HG03439 (cell line): ENCODE results near the gene MYBPHL.

Experiments used
- ATAC-seq: cut with Tn5 transposase; IDR thresholded peaks from one replicate; pipeline ENCODE4 v1.9.1; 2021; ENCODE audit warnings: mild to moderate bottlenecking, moderate library complexity; ENCODE audit not compliant: unreplicated experiment

The MYBPHL gene, protein sequence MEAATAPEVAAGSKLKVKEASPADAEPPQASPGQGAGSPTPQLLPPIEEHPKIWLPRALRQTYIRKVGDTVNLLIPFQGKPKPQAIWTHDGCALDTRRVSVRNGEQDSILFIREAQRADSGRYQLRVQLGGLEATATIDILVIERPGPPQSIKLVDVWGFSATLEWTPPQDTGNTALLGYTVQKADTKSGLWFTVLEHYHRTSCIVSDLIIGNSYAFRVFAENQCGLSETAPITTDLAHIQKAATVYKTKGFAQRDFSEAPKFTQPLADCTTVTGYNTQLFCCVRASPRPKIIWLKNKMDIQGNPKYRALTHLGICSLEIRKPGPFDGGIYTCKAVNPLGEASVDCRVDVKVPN

DNA sequence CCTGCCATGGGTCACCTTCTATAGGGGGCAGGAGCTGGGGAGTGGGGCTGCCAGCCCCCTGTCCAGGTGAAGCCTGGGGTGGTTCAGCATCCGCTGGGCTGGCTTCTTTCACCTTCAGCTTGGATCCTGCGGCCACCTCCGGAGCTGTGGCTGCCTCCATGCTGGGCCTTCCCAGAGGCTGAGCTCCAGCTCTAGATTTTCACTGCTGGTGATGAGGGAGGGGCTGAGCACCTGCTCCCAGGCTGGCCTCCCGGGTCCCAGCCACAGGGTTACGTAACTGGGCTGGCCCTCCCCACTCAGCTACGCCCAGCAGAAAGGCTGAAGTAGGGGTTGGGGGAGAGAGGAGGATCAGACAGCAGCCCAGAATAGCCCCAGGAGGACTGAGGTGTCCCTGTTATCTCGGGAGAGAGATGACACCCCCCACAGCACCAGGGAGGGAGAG, at the start of gene MYBPHL:
MYBPHL (minus strand) TSS at position 180 of the 442 bp plus-strand sequence; CDS start at position 160, 20 bp downstream.
- ATAC-seq = no peak

GRCh38 chr1:109356505-109356904, 49.7 kb upstream of the MYBPHL start:
- no peak for ATAC-seq

DNA sequence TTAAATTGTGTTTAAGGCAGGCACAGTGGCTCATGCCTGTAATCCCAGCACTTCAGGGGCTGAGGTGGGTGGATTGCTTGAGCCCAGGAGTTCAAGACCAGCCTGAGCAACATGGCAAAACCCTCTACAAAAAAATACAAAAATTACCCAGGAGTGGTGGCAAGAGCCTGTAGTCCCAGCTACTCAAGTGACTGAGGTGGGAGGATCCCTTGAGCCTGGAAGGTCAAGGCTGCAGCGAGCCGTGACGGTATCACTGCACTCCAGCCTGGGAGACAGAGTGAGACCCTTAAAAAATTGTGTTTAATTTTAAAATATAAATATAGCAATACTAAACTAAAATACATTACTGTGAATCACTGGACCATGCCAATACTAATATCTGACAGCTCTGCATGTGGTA, 48.1 kb upstream of the MYBPHL start:
- no peak for ATAC-seq

- ATAC-seq = no peak
Observed at GRCh38 chr1:109351457-109351856, 44.6 kb upstream of the MYBPHL start.

DNA sequence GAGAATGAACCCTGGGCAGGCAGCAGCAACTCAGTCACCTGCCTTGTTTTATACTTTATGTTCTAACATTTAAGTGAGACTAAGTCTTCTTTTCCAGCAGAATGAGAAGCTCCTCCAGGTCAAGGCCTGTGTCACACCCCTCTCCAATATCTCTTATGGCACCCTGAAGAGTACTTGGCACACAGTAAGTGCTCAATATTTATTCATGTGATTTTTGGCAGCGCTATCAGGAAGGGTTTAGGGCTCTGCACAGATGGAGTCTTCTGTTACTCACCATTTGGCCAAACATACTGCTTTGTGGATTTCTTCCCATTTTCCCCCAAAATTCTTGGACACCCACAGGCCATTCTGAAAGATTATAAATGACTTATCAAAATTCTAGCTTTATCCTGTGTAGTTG, 43.8 kb upstream of the MYBPHL start:
- ATAC-seq = no peak

GRCh38 chr1:109350182-109350581, 43.4 kb upstream of the MYBPHL start:
- no peak for ATAC-seq

DNA sequence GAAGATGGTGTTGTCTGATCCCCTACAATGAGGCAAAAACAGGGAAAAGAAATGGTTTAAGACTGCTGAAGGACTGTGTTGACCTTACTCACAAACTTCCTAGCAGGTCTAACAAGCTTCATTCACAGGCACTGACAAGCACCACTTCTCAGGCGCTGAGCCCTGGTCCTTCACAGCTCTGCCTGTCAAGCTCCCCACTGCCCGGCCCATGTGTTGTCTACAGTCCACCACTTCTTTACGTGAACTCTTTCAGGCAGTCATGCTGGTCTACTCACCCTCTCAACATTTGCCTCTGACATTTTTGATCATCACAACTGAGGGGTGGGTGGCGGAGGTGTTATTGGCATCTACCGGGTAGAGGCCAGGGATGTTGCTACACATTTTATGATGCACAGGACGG, 40.7 kb upstream of the MYBPHL start:
- no peak for ATAC-seq

- ATAC-seq = no peak
Observed at GRCh38 chr1:109341944-109342930, 35.4 kb upstream of the MYBPHL start.

DNA sequence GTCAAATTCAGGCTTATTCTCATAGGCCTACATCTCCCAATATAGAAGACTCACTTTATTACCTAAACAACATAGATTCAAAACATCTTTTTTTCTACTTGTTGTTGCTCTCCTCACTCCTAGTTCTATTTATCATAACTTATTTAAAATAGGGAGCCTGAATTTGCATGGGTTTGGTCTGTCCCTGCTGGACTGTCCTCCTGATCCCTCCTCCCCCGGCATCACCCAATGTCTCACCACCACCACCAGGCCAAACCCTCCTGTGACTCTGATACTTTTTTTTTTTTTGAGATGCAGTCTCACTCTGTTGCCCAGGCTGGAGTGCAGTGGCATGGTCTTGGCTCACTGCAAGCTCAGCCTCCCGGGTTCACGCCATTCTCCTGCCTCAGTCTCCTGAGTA, 31.8 kb upstream of the MYBPHL start:
- no peak for ATAC-seq

GRCh38 chr1:109338091-109338490, 31.3 kb upstream of the MYBPHL start:
- no peak for ATAC-seq

DNA sequence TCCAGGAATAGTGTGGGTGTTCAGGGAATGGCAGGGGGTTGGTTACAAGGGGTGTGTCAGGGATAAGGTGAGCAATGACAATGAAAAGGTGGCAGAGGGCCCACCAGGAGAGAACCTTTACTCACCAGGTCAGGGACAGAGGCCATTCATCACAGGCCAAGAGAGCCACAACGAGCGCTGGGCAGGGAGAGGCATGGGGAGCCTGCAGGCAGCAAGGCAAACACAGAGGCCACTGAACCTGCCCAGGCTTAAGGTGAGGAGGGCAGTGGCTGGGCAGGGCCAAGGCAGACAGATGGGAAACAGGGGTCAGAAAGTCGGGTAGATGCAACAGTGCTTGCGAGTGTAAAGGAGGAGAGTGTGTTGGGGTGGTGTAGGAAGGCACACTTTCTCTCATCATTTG, 28.3 kb upstream of the MYBPHL start:
- no peak for ATAC-seq

GRCh38 chr1:109331113-109331512, 24.3 kb upstream of the MYBPHL start:
- ATAC-seq = no peak

GRCh38 chr1:109327285-109327684, 20.5 kb upstream of the MYBPHL start:
- ATAC-seq = no peak

GRCh38 chr1:109322974-109323373, 16.2 kb upstream of the MYBPHL start:
- no peak for ATAC-seq

DNA sequence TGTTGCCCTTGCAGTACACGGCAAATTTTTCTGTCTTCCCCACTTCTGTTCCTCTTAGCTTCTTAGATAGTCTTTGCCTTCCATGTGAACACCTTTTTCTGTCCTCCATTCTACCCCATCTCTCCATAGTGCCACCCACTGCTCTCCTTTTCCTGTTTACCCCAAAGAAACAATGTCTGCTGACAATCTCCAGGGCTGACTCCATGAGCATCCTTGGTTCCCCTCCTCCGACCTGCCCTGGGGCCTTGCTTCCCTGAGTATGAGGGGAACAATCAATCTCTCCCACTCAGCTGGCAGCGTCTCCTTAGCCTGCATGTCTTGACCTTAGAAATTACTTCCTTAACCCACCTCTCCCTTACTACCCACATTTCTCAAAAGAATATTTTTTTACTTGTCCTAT, 12.3 kb upstream of the MYBPHL start:
- no peak for ATAC-seq

DNA sequence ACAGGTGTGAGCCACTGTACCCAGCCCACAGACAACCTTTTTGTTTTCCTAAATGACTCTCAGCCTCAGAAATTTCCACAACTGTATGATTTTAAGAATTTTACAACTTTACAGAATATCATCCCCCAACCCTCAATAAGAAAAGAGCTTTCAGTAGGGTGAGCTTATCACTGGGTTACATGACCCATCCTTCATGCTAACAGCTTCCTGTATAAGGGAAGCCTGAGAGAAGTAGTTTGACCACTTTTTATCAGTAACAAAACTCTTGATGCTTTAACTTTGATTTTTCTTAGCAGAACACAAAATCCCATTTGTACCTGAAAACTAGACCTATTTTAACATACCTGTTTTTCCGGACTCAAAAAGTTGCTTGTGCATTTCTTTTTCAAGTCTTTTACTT, 9.7 kb upstream of the MYBPHL start:
- no peak for ATAC-seq

- no peak for ATAC-seq
Observed at GRCh38 chr1:109315288-109315687, 8.5 kb upstream of the MYBPHL start.

DNA sequence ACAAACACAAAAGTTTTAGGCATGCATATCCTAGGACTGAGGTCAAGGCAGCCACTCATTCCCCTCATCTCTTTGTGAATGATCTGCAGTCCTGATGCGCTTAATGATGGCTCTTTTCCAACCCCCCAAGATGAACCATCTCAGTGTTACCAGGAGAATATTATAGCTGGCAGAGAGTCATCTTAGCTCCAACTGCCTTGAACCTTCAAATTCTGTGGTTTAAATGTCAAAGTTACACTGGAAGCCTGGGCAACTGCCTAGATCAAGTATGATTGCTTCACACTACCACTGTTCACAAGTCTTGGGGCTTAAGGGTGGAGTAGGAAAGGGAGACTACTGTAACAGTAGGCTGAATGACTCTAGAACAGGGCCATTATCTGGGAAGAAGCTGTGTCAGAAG, 8.0 kb upstream of the MYBPHL start:
- no peak for ATAC-seq

DNA sequence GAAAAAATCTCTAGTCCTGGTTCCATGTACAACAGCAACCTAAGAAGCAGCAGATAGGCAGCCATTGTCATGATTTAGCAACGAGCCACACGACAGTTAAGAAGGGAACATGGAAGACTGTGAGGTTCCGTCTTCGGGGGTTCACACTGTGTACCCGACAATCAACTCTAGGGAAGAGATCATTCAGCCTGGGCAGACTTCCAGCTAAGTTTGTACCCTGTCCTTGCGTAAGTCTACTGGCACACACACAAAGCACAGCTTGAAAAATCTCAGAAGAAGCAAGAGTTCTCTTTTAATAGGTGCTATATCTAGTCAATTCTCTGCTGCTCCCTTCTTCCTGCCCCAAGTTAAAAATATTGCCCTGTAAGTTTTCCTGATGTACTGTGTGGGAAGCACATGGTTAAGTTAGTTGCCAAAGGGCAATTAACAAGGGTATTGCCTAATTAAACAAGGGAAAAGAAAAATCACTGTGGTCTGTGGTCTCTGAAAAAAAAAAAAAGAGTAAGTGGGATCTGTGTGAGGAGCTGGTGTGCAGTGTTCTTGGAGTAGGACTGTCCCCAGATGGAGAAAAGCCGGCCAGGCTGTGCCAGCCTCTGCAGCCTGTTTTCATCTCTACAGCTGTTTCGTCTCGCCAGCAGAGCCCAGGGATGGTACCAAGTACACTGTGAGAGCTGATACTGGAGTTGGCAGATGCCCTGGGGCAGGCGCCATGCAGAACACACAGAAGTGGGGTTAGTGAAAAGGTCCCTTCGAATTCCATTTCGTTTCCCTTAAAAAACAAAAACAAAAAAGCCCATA, 6.4 kb upstream of the MYBPHL start:
- no peak for ATAC-seq

DNA sequence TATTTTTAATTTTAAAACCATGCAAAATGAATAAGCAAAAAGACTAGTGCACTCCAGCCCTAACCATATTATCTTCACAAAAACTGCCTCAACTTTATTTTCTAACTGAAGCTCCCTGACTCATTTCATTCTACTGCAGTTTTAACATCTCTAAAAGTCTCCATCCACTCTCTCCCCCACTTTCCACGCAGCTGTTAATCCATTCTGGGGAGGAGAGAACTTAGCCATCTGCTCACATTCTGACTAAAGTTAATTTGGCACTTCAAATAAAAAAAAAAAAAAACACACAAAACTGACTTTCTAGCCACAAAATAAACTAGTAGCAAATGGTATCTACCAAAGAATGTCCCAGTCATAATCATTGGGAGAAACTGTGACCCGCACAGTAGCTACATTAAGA, 5.4 kb upstream of the MYBPHL start:
- no peak for ATAC-seq

GRCh38 chr1:109309347-109309746, 2.5 kb upstream of the MYBPHL start:
- no peak for ATAC-seq
